Endodermal cell (in vitro differentiated cells): Measurements from ENCODE around the gene SMOC2. TPM values are rescaled to one million over a fixed set of nuclear protein-coding genes. Genes with fewer than 3 reads are reported as not detected.

Experiments
- DNase-seq: peaks from one replicate; pipeline ENCODE4 v3.0.0-alpha.2; 2017
- H3K27ac ChIP-seq: 2 replicates; pipeline ENCODE4 v1.5.1; 2013; ENCODE audit warnings: mild to moderate bottlenecking, low read depth, low read length, moderate library complexity
- H3K27me3 ChIP-seq: 2 replicates; pipeline ENCODE4 v1.6.1; 2013; ENCODE audit warnings: mild to moderate bottlenecking, low read length, moderate library complexity; ENCODE audit not compliant: insufficient read depth, control insufficient read depth, poor library complexity, severe bottlenecking
- H3K36me3 ChIP-seq: 2 replicates; pipeline ENCODE4 v1.7.0; 2013; ENCODE audit warnings: mild to moderate bottlenecking, low read length, moderate library complexity; ENCODE audit not compliant: control insufficient read depth, insufficient read depth
- H3K4me1 ChIP-seq: one replicate; pipeline ENCODE4 v1.7.0; 2013; ENCODE audit warnings: low read length; ENCODE audit not compliant: control insufficient read depth, insufficient read depth
- H3K4me3 ChIP-seq: 2 replicates; pipeline ENCODE4 v1.5.1; 2013; ENCODE audit warnings: mild to moderate bottlenecking, low read length, moderate library complexity
- H3K9ac ChIP-seq: 2 replicates; pipeline ENCODE4 v1.6.1; 2013; ENCODE audit warnings: mild to moderate bottlenecking, low read length, moderate library complexity; ENCODE audit not compliant: poor library complexity, severe bottlenecking; ENCODE audit errors: extremely low read depth
- H3K9me3 ChIP-seq: 2 replicates; pipeline ENCODE4 v1.6.1; 2013; ENCODE audit warnings: mild to moderate bottlenecking, low read length, moderate library complexity; ENCODE audit not compliant: control insufficient read depth
- H3K27ac Mint-ChIP-seq: 2 replicates; pipeline ENCODE4 v1.8.0; 2020; ENCODE audit warnings: mixed read lengths
- H3K27me3 Mint-ChIP-seq: 2 replicates; pipeline ENCODE4 v1.8.0; 2021; ENCODE audit warnings: mild to moderate bottlenecking, mixed read lengths; ENCODE audit not compliant: insufficient read depth
- H3K36me3 Mint-ChIP-seq: 2 replicates; pipeline ENCODE4 v1.8.0; 2020; ENCODE audit warnings: low read depth, mixed read lengths
- H3K4me1 Mint-ChIP-seq: 2 replicates; pipeline ENCODE4 v1.8.0; 2020; ENCODE audit warnings: mixed read lengths
- H3K4me3 Mint-ChIP-seq: 2 replicates; pipeline ENCODE4 v1.8.0; 2020; ENCODE audit warnings: mild to moderate bottlenecking, moderate library complexity, mixed read lengths
- H3K9me3 Mint-ChIP-seq: 2 replicates; pipeline ENCODE4 v1.8.0; 2020; ENCODE audit warnings: mild to moderate bottlenecking, mixed read lengths
- CTCF ChIP-seq: fragments of 200-600 bp; sonication (generic); conservative IDR thresholded peaks from 2 replicates; pipeline ENCODE4 v1.5.0; 2021; ENCODE audit warnings: antibody characterized with exemption, mild to moderate bottlenecking
- WGBS, 2 experiments: methylation state at CpG; one replicate each; pipeline versions ENCODE4 v1.1.5 to v1.1.7; 2013; ENCODE audit warnings: missing lambda C conversion rate in 2 of 2, mixed read lengths in 1 of 2; ENCODE audit not compliant: insufficient coverage in 1 of 2, insufficient read length in 1 of 2; 5-methylcytosine and 5-hydroxymethylcytosine counted together
- total RNA-seq, 2 donors: library from RNA; stranded (reverse); fragmentation: NEBNext Ultra II Directional in 1 of 2; extraction: Animal tissue kit (Norgen Biotek cat#: 25700) in 1 of 2; gene quantifications; 2 replicates in 1 of 2; 3 replicates in 1 of 2; pipeline ENCODE4 v1.2.1, GENCODE V29; 2021

Gene SMOC2
- total RNA-seq, 2 donors from 2014 or later: 0.20 TPM; not detected in 1

GRCh38 chr6:168494726-168495125 is 53.7 kb downstream of the SMOC2 start:
- no peaks in the 10 kb centered on the region for H3K4me1 ChIP-seq
- no peak for DNase-seq
- no peaks in the 10 kb centered on the region for H3K9me3 ChIP-seq
- no peak overlapping the region for H3K27ac ChIP-seq
- H3K9me3 Mint-ChIP-seq: no peaks in the 10 kb centered on the region
- H3K9ac ChIP-seq: no peak overlapping the region
- H3K27me3 ChIP-seq: no peaks in the 10 kb centered on the region
- no peak overlapping the region for H3K4me3 Mint-ChIP-seq
- H3K36me3 Mint-ChIP-seq: no peaks in the 10 kb centered on the region
- no peak overlapping the region for H3K27ac Mint-ChIP-seq
- WGBS, 2 experiments: 89 to 91% methylated on average over 3 to 8 of the region's 8 CpGs
- peaks cover 12% of the 10 kb centered on the region for H3K4me1 Mint-ChIP-seq
- peaks cover 2% of the 10 kb centered on the region for H3K27me3 Mint-ChIP-seq
- no peak for TF ChIP-seq CTCF
- no peaks in the 10 kb centered on the region for H3K36me3 ChIP-seq
- no peak overlapping the region for H3K4me3 ChIP-seq

- Histone ChIP-seq H3K27ac (no peak overlapping the region), H3K27me3 (no peaks in the 10 kb centered on the region), H3K4me3 (no peak overlapping the region), H3K9me3 (no peaks in the 10 kb centered on the region), H3K9ac (no peak overlapping the region), H3K36me3 (no peaks in the 10 kb centered on the region), H3K4me1 (no peaks in the 10 kb centered on the region)
- Mint-ChIP-seq H3K36me3 (no peaks in the 10 kb centered on the region), H3K4me3 (no peak overlapping the region), H3K9me3 (no peaks in the 10 kb centered on the region), H3K4me1 (peaks cover 14% of the 10 kb centered on the region), H3K27ac (no peak overlapping the region), H3K27me3 (peaks cover 4% of the 10 kb centered on the region)
- DNase-seq: no peak
- WGBS, 2 experiments: 92 to 93% methylated on average over 6 to 13 of the region's 13 CpGs
- TF ChIP-seq CTCF: no peak
Observed at GRCh38 chr6:168495133-168495532, 54.1 kb downstream of the SMOC2 start.

GRCh38 chr6:168495636-168496035 is 54.7 kb downstream of the SMOC2 start:
- Mint-ChIP-seq H3K36me3 (no peaks in the 10 kb centered on the region), H3K4me3 (no peak overlapping the region), H3K4me1 (peaks cover 14% of the 10 kb centered on the region), H3K9me3 (no peaks in the 10 kb centered on the region), H3K27me3 (peaks cover 6% of the 10 kb centered on the region), H3K27ac (no peak overlapping the region)
- Histone ChIP-seq H3K4me3 (no peak overlapping the region), H3K4me1 (no peaks in the 10 kb centered on the region), H3K9me3 (no peaks in the 10 kb centered on the region), H3K27me3 (no peaks in the 10 kb centered on the region), H3K9ac (no peak overlapping the region), H3K27ac (no peak overlapping the region), H3K36me3 (no peaks in the 10 kb centered on the region)
- no peak for DNase-seq
- TF ChIP-seq CTCF: no peak
- WGBS, 2 experiments: 92 to 94% methylated on average over 8 to 16 of the region's 16 CpGs
